ENCODE results near the gene DNAH3.

GRCh38 chr16:21100447-21100846 lies 50.2 kb downstream of the DNAH3 start:
- TF ChIP-seq GATA2 (IDR thresholded peaks at IDR 0.05; ENCODE audit: low read depth, low read length) (no peak), GATA3 (IDR thresholded peaks at IDR 0.05; ENCODE audit: low read depth, low read length) (no peak)

Data from SH-SY5Y (cell line).